ENCODE results near the gene CALHM3.
"Not testable (repeated sequence)": the region's sequence is repeated elsewhere in the genome, so short reads cannot be mapped to it uniquely, and the experiment has no call there.

CALHM3 gene

GRCh38 chr10:103479135-103479534 is at the start of gene CALHM3:
TSS of gene CALHM3 (minus strand) at chr10:103479240. CDS start at chr10:103479032, 208 bp downstream.
- DNase-seq, result no peak

GRCh38 chr10:103528549-103528948 is 49.5 kb upstream of the CALHM3 start:
- DNase-seq, result no peak

GRCh38 chr10:103527476-103527875 is 48.4 kb upstream of the CALHM3 start:
- DNase-seq, result not testable (repeated sequence)

- no peak for DNase-seq
Observed at GRCh38 chr10:103525901-103526300, 46.9 kb upstream of the CALHM3 start.

- DNase-seq, result no peak
Observed at GRCh38 chr10:103523683-103524082, 44.6 kb upstream of the CALHM3 start.

GRCh38 chr10:103522006-103522405 is 43.0 kb upstream of the CALHM3 start:
- not testable (repeated sequence) for DNase-seq

GRCh38 chr10:103519798-103520197 is 40.8 kb upstream of the CALHM3 start:
- DNase-seq, result no peak

GRCh38 chr10:103517234-103518085 is 38.4 kb upstream of the CALHM3 start:
- no peak for DNase-seq

- no peak for DNase-seq
Observed at GRCh38 chr10:103514244-103514643, 35.2 kb upstream of the CALHM3 start.

GRCh38 chr10:103513380-103514060 is 34.5 kb upstream of the CALHM3 start:
- DNase-seq, result no peak

GRCh38 chr10:103512591-103513379 is 33.7 kb upstream of the CALHM3 start:
- no peak for DNase-seq

GRCh38 chr10:103512166-103512565 is 33.1 kb upstream of the CALHM3 start:
- no peak for DNase-seq

GRCh38 chr10:103510791-103511752 is 32.0 kb upstream of the CALHM3 start:
- DNase-seq, result no peak

GRCh38 chr10:103510046-103510685 is 31.1 kb upstream of the CALHM3 start:
- no peak for DNase-seq

GRCh38 chr10:103507235-103508191 is 28.5 kb upstream of the CALHM3 start:
- DNase-seq, result no peak

GRCh38 chr10:103506061-103506460 is 27.0 kb upstream of the CALHM3 start:
- no peak for DNase-seq

GRCh38 chr10:103504181-103504783 is 25.2 kb upstream of the CALHM3 start:
- no peak for DNase-seq

- DNase-seq, result not testable (repeated sequence)
Observed at GRCh38 chr10:103503777-103504176, 24.7 kb upstream of the CALHM3 start.

GRCh38 chr10:103502849-103503660 is 24.0 kb upstream of the CALHM3 start:
- DNase-seq, result no peak
